WI38 (cell line): ENCODE data around the gene FSTL4.
A peak's percentile ranks its signal among the peaks of the same experiment; 100 is the strongest.

Source experiments
- H3K4me3 ChIP-seq: 2 replicates; pipeline ENCODE4 v1.5.1; 2011; ENCODE audit warnings: low read depth, mild to moderate bottlenecking, control low read depth, low read length
- TF ChIP-seq, protein P1 (sequence below): IDR thresholded peaks from 2 replicates; pipeline ENCODE4 v1.5.1; 2012; ENCODE audit warnings: low read depth, mild to moderate bottlenecking, control low read depth, low read length

The FSTL4 gene

GRCh38 chr5:133610489-133611356 lies 1.6 kb downstream of the FSTL4 start:
- H3K4me3 ChIP-seq, result no peak overlapping the region

GRCh38 chr5:133607451-133607850 lies 4.9 kb downstream of the FSTL4 start:
- TF ChIP-seq, protein P1, sequence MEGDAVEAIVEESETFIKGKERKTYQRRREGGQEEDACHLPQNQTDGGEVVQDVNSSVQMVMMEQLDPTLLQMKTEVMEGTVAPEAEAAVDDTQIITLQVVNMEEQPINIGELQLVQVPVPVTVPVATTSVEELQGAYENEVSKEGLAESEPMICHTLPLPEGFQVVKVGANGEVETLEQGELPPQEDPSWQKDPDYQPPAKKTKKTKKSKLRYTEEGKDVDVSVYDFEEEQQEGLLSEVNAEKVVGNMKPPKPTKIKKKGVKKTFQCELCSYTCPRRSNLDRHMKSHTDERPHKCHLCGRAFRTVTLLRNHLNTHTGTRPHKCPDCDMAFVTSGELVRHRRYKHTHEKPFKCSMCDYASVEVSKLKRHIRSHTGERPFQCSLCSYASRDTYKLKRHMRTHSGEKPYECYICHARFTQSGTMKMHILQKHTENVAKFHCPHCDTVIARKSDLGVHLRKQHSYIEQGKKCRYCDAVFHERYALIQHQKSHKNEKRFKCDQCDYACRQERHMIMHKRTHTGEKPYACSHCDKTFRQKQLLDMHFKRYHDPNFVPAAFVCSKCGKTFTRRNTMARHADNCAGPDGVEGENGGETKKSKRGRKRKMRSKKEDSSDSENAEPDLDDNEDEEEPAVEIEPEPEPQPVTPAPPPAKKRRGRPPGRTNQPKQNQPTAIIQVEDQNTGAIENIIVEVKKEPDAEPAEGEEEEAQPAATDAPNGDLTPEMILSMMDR, result no peak
- H3K4me3 ChIP-seq, result no peak overlapping the region

More at GRCh38 chr5:133610489-133611356, 1.6 kb downstream of the FSTL4 start:
- TF ChIP-seq, protein P1, result 0 out of 2 replicates have a peak, but pooled peaks have one; percentile 6

DNA sequence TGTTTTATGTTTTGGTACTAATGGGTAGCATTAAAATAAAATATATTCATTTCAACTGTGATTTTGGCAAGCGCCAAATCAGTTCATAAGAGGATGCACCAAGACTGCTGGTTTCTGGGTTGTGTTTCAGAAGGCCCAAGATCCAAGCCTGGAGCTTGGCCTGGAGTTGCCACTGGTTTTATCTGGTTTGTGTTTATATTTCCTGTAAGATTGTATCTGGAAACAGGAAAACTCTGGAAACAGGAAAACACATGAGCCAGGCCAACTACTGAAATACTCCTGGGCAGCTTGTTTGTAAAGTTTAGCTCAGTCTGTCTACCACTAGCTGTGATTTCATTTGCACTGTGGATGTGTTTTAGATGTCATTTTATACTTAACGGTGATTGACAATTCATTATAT lies 5.5 kb downstream of the FSTL4 start:
- H3K4me3 ChIP-seq, result no peak overlapping the region

DNA sequence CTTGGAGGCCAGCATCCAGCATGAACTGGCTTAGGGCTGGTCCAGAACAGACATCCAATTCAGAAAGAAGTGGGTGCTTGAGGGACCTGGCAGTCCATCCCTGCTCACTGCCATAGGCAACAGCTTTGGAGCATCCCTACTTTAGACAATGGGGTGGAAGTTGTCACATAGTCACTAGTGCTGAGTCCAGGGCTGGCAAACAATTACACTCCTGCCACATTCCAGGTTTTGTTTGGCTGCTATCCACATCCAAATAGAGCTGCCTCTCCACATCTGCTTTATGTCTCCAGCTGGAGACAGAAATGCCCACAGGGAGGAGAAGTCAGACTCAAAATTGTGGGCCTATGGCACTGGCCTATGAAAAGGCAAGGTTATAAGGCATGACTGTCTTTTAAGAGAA lies 7.0 kb downstream of the FSTL4 start:
- H3K4me3 ChIP-seq, result no peak overlapping the region
- TF ChIP-seq, protein P1, result no peak

More for the DNA sequence above, 5.5 kb downstream of the FSTL4 start:
- TF ChIP-seq, protein P1, result no peak

DNA sequence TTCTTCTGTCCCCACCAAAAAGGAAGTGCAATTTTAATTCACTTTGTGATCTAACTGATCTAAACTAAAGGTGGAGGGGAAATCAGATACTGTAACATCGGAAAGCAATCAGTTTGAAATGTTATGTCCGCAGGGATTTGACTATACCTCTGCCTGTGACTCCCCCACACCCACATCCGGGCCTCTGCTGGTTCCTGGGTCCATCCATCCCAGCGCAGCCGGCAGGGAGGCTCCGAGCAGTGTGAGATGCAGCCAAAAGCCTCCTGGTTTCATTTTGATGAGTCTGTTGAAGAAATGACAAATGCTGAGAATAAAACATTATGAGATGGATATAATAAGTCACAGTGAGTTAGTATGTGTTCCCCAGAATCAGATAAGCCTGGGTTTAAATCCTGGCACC lies 8.6 kb downstream of the FSTL4 start:
- no peak overlapping the region for H3K4me3 ChIP-seq
- TF ChIP-seq, protein P1, result no peak

GRCh38 chr5:133602835-133603380 lies 9.4 kb downstream of the FSTL4 start:
- H3K4me3 ChIP-seq, result no peak overlapping the region
- TF ChIP-seq, protein P1, result no peak

GRCh38 chr5:133599600-133599999 lies 12.7 kb downstream of the FSTL4 start:
- no peak overlapping the region for H3K4me3 ChIP-seq
- TF ChIP-seq, protein P1, result no peak
